Measurements from ENCODE around the gene EIF3F.

Gene EIF3F

DNA sequence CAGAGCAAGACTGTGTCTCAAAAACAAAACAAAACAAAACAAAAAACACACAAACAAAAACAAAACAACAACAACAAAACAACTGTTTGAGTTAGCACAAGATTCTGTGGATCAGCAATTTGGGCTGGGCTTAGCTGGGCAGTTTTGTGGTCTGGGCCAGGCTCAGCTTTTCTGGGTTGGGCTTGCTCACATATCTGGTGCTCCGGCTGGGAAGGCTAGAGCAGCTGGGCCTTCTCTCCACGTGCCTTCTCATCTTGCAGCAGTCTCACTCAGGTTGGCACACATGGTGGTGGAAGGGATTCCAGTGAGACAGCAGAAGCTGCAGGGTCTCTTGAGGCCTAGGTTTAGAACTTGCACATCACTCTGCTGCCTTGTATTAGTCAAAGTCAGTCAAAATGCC, 35.7 kb downstream of the EIF3F start:
- TF ChIP-seq, protein P1, sequence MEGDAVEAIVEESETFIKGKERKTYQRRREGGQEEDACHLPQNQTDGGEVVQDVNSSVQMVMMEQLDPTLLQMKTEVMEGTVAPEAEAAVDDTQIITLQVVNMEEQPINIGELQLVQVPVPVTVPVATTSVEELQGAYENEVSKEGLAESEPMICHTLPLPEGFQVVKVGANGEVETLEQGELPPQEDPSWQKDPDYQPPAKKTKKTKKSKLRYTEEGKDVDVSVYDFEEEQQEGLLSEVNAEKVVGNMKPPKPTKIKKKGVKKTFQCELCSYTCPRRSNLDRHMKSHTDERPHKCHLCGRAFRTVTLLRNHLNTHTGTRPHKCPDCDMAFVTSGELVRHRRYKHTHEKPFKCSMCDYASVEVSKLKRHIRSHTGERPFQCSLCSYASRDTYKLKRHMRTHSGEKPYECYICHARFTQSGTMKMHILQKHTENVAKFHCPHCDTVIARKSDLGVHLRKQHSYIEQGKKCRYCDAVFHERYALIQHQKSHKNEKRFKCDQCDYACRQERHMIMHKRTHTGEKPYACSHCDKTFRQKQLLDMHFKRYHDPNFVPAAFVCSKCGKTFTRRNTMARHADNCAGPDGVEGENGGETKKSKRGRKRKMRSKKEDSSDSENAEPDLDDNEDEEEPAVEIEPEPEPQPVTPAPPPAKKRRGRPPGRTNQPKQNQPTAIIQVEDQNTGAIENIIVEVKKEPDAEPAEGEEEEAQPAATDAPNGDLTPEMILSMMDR (conservative IDR thresholded peaks at IDR 0.05) = no peak
- no peak overlapping the region for H3K27ac ChIP-seq

DNA sequence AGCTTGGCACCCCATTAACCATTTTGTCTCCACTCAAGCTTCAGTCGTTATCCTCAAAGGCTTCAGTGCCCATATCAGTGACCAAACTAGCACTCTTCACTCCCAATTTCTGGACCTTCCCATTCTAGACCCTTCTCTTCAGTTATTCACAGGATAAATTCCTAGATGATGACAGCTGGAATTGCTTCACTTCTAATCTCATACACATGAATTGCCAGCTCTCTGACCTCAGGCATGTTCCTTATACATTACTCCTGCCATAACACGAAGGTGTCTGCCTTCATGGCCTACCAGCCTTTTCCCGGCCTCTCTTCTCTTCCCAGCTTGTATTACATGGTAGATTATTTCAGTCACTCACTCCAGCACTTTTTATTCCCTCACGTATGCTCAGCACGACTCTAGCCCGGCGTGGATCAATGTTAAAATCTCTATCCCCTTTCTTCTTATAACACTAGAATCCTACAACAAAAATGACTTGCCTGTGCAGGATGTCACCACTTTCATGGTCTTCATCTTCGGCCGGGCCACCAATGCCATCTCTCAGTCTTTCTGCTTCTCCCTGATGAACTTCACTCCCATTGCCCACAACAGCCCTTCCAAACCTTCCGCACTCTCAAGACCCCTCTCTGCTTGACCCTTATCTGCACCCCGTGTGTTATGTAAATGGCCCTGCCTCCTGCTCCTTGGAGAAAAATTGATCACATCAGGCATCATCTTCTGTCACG, 36.9 kb downstream of the EIF3F start:
- TF ChIP-seq, protein P1 (conservative IDR thresholded peaks at IDR 0.05) = no peak
- H3K27ac ChIP-seq = no peak overlapping the region

DNA sequence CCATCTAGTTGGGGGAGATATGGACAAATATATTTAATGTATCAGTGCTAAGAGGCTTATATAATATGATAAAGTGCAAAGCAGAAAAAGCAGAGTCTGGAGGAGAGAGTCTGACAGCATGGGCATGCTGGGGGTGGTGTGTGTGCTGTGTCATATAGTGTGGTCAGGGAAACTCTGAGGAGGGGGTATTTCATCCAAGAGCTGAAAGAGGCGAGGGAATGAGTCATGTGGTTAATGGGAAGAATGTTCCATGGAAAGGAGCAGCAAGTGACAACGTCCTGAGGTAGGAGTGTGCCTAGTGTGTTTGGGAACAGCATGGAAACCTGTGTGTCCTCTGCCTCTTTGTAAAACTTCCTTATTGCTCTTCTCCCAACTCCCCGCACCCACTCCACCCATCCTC, 38.0 kb downstream of the EIF3F start:
- no peak overlapping the region for H3K27ac ChIP-seq

DNA sequence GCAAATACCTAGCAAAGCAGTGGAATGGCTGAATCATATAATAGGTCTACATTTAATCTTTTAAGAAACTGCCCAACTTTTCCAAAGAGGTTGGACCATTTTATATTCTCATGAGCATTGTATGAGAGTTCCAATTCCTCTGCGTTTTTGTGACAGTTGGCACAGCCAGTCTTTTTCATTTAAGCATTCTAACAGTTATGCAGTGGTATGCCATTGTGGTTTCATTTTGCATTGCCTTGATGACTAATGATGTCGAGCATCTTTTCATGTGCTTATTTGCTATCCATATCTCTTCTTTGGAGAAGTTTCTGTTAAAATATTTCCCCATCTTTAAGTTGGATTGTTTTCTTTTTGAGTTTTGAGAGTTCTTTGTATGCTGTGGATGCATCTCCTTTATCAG, 38.7 kb downstream of the EIF3F start:
- TF ChIP-seq, protein P1 (conservative IDR thresholded peaks at IDR 0.05) = no peak
- no peak overlapping the region for H3K27ac ChIP-seq

More for the DNA sequence above, 38.0 kb downstream of the EIF3F start:
- TF ChIP-seq, protein P1 (conservative IDR thresholded peaks at IDR 0.05) = no peak

DNA sequence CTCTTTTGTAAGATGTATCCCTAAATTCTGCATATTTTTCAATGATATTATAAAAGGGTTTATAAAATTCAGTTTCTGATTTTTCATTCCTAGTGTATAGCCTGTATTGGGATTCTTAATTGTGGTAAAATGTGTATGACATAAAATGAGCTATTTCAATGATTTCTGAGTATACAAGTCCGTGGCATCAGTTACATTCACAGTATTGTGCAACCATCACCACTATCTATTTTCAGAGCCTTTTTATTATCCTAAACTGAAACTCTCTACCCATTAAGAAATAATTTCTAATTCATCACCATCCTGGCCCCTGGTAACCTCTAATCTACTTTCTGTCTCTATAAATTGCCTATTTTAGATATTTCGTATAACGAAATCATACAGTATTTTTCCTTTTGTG, 39.8 kb downstream of the EIF3F start:
- TF ChIP-seq, protein P1 (conservative IDR thresholded peaks at IDR 0.05) = no peak

DNA sequence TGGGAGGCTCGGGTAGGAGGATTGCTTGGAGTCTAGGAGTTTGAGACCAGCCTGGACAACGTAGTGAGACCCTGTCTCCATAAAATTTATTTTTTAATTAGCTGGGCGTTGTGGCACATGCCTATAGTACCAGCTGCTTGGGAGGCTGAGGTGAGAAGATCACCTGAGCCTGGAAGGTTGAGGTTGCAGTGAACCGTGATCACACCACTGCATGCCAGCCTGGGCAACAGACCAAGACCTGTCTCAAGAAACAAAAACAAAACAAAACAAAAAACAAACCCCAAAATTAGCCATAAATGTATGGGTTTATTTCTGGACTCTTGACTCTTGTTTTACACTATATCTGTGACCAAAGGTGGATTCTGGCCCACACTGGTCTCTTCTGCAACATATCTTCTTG, 41.6 kb downstream of the EIF3F start:
- H3K27ac ChIP-seq = no peak overlapping the region
- TF ChIP-seq, protein P1 (conservative IDR thresholded peaks at IDR 0.05) = no peak

More for the DNA sequence above, 39.8 kb downstream of the EIF3F start:
- H3K27ac ChIP-seq = no peak overlapping the region

DNA sequence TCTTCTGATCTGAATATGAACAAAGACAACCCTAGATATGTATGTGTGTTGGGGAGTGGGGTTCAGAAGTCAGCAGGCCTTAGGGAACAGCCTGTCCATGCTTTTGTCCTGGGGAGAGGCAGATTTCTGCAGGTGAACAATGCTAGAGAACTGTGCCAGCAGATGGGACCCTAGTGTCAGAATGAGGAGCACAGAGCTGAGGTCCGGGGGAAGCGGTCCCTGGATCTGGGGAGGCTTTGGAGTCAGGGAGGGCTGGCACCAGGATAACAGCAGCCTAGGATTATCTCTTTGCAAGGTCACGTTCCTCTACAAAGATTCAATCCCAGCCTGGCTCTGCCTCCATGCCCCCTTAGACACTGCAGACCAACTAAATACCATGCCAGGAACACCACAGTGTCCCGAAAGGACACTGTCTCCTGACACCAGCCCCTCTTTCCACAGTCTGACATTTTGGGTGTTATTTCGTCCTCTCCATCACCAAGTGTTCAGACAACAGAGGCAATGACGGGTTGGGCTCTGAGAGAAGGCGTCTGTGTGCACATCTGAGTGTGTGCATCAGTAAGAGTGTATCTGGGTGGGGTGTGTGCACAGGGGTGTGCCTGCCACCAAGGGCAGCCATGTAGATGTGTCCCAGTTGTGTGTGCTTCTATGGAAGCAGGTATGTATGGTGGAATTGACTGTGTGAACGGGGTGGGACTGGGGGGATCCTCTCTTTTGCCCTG, 43.5 kb downstream of the EIF3F start:
- TF ChIP-seq, protein P1 (conservative IDR thresholded peaks at IDR 0.05) = no peak
- H3K27ac ChIP-seq = no peak overlapping the region

Data from VCaP (cell line).